GM19238 (cell line): ENCODE measurements around the gene ZNF614.
A peak's percentile ranks its signal among the peaks of the same experiment; 100 is the strongest.
"Not testable (repeated sequence)": the region's sequence is repeated elsewhere in the genome, so short reads cannot be mapped to it uniquely, and the experiment has no call there.

Experiments used
- DNase-seq: peaks from one replicate; pipeline ENCODE4 v3.0.0; 2011; ENCODE audit warnings: low spot score; ENCODE audit not compliant: insufficient read length

The ZNF614 gene

GRCh38 chr19:52028027-52028779, at the start of gene ZNF614:
TSS of gene ZNF614 (minus strand) at chr19:52028379. CDS start at chr19:52025745, 2,634 bp downstream.
- DNase-seq, result peak; percentile 84

GRCh38 chr19:52070496-52070895, 42.3 kb upstream of the ZNF614 start:
- no peak for DNase-seq

- DNase-seq, result no peak
Measured at GRCh38 chr19:52069653-52070052, 41.5 kb upstream of the ZNF614 start.

- no peak for DNase-seq
Measured at GRCh38 chr19:52066258-52066863, 38.2 kb upstream of the ZNF614 start.

GRCh38 chr19:52065399-52065798, 37.2 kb upstream of the ZNF614 start:
- no peak for DNase-seq

GRCh38 chr19:52056480-52056879, 28.3 kb upstream of the ZNF614 start:
- DNase-seq, result not testable (repeated sequence)

GRCh38 chr19:52051736-52052135, 23.6 kb upstream of the ZNF614 start:
- DNase-seq, result not testable (repeated sequence)

GRCh38 chr19:52048555-52049501, 20.6 kb upstream of the ZNF614 start, which contains the start of gene ZNF432:
TSS of gene ZNF432 (minus strand) at chr19:52048838. CDS start at chr19:52046868, 1,970 bp downstream.
- peak; percentile 51 for DNase-seq

GRCh38 chr19:52039169-52039568, 11.0 kb upstream of the ZNF614 start:
- DNase-seq, result no peak

- DNase-seq, result no peak
Measured at GRCh38 chr19:52034051-52034728, 6.0 kb upstream of the ZNF614 start.

GRCh38 chr19:52028780-52029123, 573 bp upstream of the ZNF614 start:
- no peak for DNase-seq

- DNase-seq, result not testable (repeated sequence)
Measured at GRCh38 chr19:52026255-52026990, 1.8 kb downstream of the ZNF614 start.

GRCh38 chr19:52024478-52024877, 3.7 kb downstream of the ZNF614 start:
- not testable (repeated sequence) for DNase-seq

- DNase-seq, result no peak
Measured at GRCh38 chr19:52022193-52022592, 6.0 kb downstream of the ZNF614 start.

- no peak for DNase-seq
Measured at GRCh38 chr19:52020506-52020905, 7.7 kb downstream of the ZNF614 start.

- DNase-seq, result no peak
Measured at GRCh38 chr19:52010674-52011073, 17.5 kb downstream of the ZNF614 start.

GRCh38 chr19:52007806-52008557, 20.2 kb downstream of the ZNF614 start, which contains the start of gene ZNF615:
TSS of gene ZNF615 (minus strand) at chr19:52008211. CDS start at chr19:52003711, 4,500 bp downstream.
- DNase-seq, result peak; percentile 58

GRCh38 chr19:52007451-52007805, 20.8 kb downstream of the ZNF614 start:
- DNase-seq, result no peak

- DNase-seq, result no peak
Measured at GRCh38 chr19:51994048-51994644, 34.0 kb downstream of the ZNF614 start.
